ENCODE measurements around the gene PLXNB2.
"Not testable (repeated sequence)": the region's sequence is repeated elsewhere in the genome, so short reads cannot be mapped to it uniquely, and the experiment has no call there.

PLXNB2 gene

GRCh38 chr22:50326956-50327710, 19.7 kb upstream of the PLXNB2 start, which contains the start of gene DENND6B:
DENND6B (minus strand) TSS chr22:50327012; CDS start chr22:50326988, 24 bp downstream.
- peak in 2 of 3 donors; percentile 42 to 60 for DNase-seq (ENCODE audit: low read depth in 3 of 3)

GRCh38 chr22:50326225-50326955, 18.9 kb upstream of the PLXNB2 start:
- DNase-seq (ENCODE audit: low read depth in 3 of 3): no peak

- DNase-seq (ENCODE audit: low read depth in 3 of 3): no peak
Measured at GRCh38 chr22:50325444-50326224, 18.2 kb upstream of the PLXNB2 start.

- no peak for DNase-seq (ENCODE audit: low read depth in 3 of 3)
Measured at GRCh38 chr22:50323900-50324299, 16.5 kb upstream of the PLXNB2 start.

- DNase-seq (ENCODE audit: low read depth in 3 of 3): not testable (repeated sequence)
Measured at GRCh38 chr22:50322382-50323104, 15.1 kb upstream of the PLXNB2 start.

- DNase-seq (ENCODE audit: low read depth in 3 of 3): no peak
Measured at GRCh38 chr22:50320671-50321325, 13.4 kb upstream of the PLXNB2 start.

GRCh38 chr22:50320116-50320515, 12.7 kb upstream of the PLXNB2 start:
- no peak for DNase-seq (ENCODE audit: low read depth in 3 of 3)

- no peak for DNase-seq (ENCODE audit: low read depth in 3 of 3)
Measured at GRCh38 chr22:50319503-50319951, 12.1 kb upstream of the PLXNB2 start.

- no peak for DNase-seq (ENCODE audit: low read depth in 3 of 3)
Measured at GRCh38 chr22:50318698-50319411, 11.4 kb upstream of the PLXNB2 start.

GRCh38 chr22:50318356-50318697, 10.9 kb upstream of the PLXNB2 start:
- no peak for DNase-seq (ENCODE audit: low read depth in 3 of 3)

GRCh38 chr22:50317674-50318073, 10.2 kb upstream of the PLXNB2 start:
- DNase-seq (ENCODE audit: low read depth in 3 of 3): no peak

- DNase-seq (ENCODE audit: low read depth in 3 of 3): no peak
Measured at GRCh38 chr22:50317178-50317577, 9.7 kb upstream of the PLXNB2 start.

GRCh38 chr22:50316114-50317065, 8.9 kb upstream of the PLXNB2 start:
- no peak for DNase-seq (ENCODE audit: low read depth in 3 of 3)

- DNase-seq (ENCODE audit: low read depth in 3 of 3): no peak
Measured at GRCh38 chr22:50315289-50316113, 8.1 kb upstream of the PLXNB2 start.

- DNase-seq (ENCODE audit: low read depth in 3 of 3): peak; percentile 54 to 73 (median 58)
Measured at GRCh38 chr22:50314455-50315288, 7.2 kb upstream of the PLXNB2 start.

- no peak for DNase-seq (ENCODE audit: low read depth in 3 of 3)
Measured at GRCh38 chr22:50314081-50314454, 6.6 kb upstream of the PLXNB2 start.

- no peak for DNase-seq (ENCODE audit: low read depth in 3 of 3)
Measured at GRCh38 chr22:50313600-50313999, 6.2 kb upstream of the PLXNB2 start.

GRCh38 chr22:50313021-50313420, 5.6 kb upstream of the PLXNB2 start:
- no peak for DNase-seq (ENCODE audit: low read depth in 3 of 3)
